ENCODE measurements around the gene GNA12.

DNA sequence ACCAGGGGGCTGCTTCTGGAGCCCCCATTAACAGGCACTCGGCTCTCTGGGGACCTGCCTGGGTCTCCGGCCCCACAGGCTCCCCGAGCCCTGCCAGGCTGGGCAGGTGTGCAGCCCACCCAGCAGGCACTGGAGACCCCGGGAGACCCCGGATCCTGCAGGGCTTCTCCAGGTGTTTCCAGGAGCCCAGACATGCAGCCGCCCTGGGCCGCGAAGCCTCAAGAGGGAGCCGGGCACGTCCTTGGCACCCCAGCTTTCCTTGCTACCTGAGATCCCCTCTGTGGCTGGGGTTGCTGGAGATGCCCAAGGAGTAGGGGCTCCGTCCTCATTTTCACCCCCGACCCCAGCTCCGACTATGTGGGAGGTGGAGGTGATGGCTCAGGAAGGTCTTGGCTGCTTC lies 163.9 kb downstream of the GNA12 start:
- TF ChIP-seq, protein P1, sequence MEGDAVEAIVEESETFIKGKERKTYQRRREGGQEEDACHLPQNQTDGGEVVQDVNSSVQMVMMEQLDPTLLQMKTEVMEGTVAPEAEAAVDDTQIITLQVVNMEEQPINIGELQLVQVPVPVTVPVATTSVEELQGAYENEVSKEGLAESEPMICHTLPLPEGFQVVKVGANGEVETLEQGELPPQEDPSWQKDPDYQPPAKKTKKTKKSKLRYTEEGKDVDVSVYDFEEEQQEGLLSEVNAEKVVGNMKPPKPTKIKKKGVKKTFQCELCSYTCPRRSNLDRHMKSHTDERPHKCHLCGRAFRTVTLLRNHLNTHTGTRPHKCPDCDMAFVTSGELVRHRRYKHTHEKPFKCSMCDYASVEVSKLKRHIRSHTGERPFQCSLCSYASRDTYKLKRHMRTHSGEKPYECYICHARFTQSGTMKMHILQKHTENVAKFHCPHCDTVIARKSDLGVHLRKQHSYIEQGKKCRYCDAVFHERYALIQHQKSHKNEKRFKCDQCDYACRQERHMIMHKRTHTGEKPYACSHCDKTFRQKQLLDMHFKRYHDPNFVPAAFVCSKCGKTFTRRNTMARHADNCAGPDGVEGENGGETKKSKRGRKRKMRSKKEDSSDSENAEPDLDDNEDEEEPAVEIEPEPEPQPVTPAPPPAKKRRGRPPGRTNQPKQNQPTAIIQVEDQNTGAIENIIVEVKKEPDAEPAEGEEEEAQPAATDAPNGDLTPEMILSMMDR (IDR thresholded peaks at IDR 0.05), result no peak
- TF ChIP-seq POLR2A (IDR thresholded peaks at IDR 0.05), result no peak
